ENCODE measurements around the gene ISCA2. TPM values are rescaled to one million over a fixed set of nuclear protein-coding genes. Genes with fewer than 3 reads are reported as not detected.

The ISCA2 gene
- total RNA-seq, 3 donors from 2014 or later (not counting 1 experiment from before 2014, with no cell fraction given): 12.0 to 18.2 (median 15.3) TPM

DNA sequence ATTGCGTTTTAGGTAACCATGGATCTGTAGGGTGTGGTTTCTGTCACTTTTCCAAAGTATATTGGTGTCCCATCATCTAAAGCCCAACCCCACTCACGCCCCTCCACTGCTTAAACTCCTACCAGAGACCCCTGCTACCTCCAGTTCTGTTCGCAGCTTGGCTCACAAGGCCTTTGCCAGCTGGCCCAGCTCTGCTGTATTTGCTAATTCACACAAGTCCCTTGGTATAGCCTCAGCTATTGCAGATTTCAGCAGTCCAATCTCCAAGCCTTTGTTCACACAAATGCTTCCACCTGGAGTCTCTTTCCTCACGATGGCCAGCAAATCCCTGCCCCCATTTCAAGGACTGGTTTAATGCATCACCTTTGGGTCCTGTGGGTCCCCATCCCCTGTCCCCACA is 24.2 kb downstream of the ISCA2 start:
- intact Hi-C loops (cut with micrococcal nuclease): no loop called here
- Histone ChIP-seq H3K4me3 (ENCODE audit: low read length) (no peak overlapping the region), H3K27ac (ENCODE audit: low read length) (no peak overlapping the region), H3K27me3 (ENCODE audit: control insufficient read depth, insufficient read depth, low read length) (no peaks in the 10 kb centered on the region), H3K36me3 (ENCODE audit: control insufficient read depth, insufficient read depth, low read length) (no peaks in the 10 kb centered on the region), H3K9me3 (ENCODE audit: control insufficient read depth, insufficient read depth, low read length) (no peaks in the 10 kb centered on the region), H3K4me1 (ENCODE audit: control insufficient read depth, insufficient read depth, low read length) (peaks cover 9% of the 10 kb centered on the region)
- H3K27ac Mint-ChIP-seq: no peak overlapping the region
- no peak for DNase-seq
- no peaks in the 10 kb centered on the region for H3K9me3 Mint-ChIP-seq
- TF ChIP-seq, protein P1, sequence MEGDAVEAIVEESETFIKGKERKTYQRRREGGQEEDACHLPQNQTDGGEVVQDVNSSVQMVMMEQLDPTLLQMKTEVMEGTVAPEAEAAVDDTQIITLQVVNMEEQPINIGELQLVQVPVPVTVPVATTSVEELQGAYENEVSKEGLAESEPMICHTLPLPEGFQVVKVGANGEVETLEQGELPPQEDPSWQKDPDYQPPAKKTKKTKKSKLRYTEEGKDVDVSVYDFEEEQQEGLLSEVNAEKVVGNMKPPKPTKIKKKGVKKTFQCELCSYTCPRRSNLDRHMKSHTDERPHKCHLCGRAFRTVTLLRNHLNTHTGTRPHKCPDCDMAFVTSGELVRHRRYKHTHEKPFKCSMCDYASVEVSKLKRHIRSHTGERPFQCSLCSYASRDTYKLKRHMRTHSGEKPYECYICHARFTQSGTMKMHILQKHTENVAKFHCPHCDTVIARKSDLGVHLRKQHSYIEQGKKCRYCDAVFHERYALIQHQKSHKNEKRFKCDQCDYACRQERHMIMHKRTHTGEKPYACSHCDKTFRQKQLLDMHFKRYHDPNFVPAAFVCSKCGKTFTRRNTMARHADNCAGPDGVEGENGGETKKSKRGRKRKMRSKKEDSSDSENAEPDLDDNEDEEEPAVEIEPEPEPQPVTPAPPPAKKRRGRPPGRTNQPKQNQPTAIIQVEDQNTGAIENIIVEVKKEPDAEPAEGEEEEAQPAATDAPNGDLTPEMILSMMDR (IDR thresholded peaks at IDR 0.05): no peak
- WGBS (ENCODE audit: insufficient coverage): 85% methylated on average over 4 of the region's 4 CpGs
- ATAC-seq: no peak
- H3K27me3 Mint-ChIP-seq (ENCODE audit: low read depth in 2 of 2): peaks cover 0 to 9% of the 10 kb centered on the region in 2 donors
- peaks cover 0 to 4% of the 10 kb centered on the region in 2 donors for H3K4me1 Mint-ChIP-seq
- H3K4me3 Mint-ChIP-seq: no peak overlapping the region
- no peaks in the 10 kb centered on the region for H3K36me3 Mint-ChIP-seq

DNA sequence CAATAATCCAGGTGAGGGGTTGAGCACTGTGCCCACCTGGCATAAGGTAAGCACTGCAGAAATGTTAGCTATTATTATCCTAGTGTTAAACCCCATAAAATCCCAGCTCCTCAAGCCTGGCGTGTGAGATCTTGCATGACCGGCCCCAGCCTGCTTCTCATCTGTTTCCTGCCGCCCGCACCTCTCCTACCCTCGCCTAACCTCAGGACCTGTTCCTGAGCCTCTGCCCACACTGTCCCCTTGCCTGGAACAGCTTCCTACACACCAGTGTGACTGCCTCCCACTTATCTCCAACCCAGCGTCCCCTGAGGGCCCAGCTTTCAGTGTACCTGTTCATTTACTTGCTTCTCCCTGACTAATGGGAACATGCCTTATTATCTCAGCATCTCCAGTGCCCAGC is 24.7 kb downstream of the ISCA2 start:
- peaks cover 0 to 9% of the 10 kb centered on the region in 2 donors for H3K27me3 Mint-ChIP-seq (ENCODE audit: low read depth in 2 of 2)
- no peak overlapping the region for H3K27ac Mint-ChIP-seq
- H3K4me1 ChIP-seq (ENCODE audit: control insufficient read depth, insufficient read depth, low read length): peaks cover 9% of the 10 kb centered on the region
- no peak overlapping the region for H3K4me3 ChIP-seq (ENCODE audit: low read length)
- no peaks in the 10 kb centered on the region for H3K9me3 ChIP-seq (ENCODE audit: control insufficient read depth, insufficient read depth, low read length)
- TF ChIP-seq, protein P1 (IDR thresholded peaks at IDR 0.05): no peak
- H3K4me1 Mint-ChIP-seq: peaks cover 0 to 4% of the 10 kb centered on the region in 2 donors
- H3K36me3 ChIP-seq (ENCODE audit: control insufficient read depth, insufficient read depth, low read length): no peaks in the 10 kb centered on the region
- DNase-seq (no peak), ATAC-seq (no peak)
- intact Hi-C loops (cut with micrococcal nuclease): no loop called here
- no peaks in the 10 kb centered on the region for H3K27me3 ChIP-seq (ENCODE audit: control insufficient read depth, insufficient read depth, low read length)
- no peaks in the 10 kb centered on the region for H3K36me3 Mint-ChIP-seq
- H3K9me3 Mint-ChIP-seq: no peaks in the 10 kb centered on the region
- no peak overlapping the region for H3K4me3 Mint-ChIP-seq
- H3K27ac ChIP-seq (ENCODE audit: low read length): no peak overlapping the region
- 52% methylated on average over 6 of the region's 6 CpGs for WGBS (ENCODE audit: insufficient coverage)

DNA sequence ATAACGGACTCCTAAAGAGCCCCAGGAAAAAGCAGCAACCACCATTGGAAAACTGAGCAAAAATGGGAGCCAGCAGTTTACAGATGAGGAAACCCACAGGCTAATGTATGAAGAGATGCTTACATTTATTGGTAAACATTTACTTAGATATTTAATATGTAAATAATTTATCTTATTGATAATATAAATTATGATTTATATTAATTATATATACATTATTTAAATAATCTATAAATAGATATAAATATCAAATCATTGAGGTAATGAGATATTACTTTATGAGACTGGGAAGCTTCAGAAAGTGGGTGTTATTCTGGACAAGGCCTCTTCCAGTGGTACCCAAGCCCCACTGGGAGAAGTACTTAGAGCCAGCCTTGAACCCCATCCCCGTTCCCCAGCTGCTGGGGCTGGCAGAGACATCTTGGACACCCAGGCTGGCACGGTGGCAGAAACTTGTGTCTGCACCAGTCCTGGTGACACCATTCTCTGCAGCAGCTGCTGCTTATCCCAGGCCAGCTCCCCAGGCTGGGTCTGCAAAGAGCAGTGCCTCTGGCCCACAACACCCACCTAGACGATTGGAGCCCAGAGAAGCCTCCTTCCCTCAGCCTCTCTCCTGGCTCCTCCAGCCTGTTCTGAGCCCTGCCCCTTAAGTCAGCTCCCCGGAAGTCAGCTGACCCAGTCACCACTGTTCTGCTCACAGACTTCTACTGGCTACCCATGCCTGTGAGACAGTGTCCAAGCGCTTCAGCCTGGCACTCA is 25.9 kb downstream of the ISCA2 start:
- no peaks in the 10 kb centered on the region for H3K9me3 Mint-ChIP-seq
- Histone ChIP-seq H3K4me3 (ENCODE audit: low read length) (no peak overlapping the region), H3K4me1 (ENCODE audit: control insufficient read depth, insufficient read depth, low read length) (peaks cover 5% of the 10 kb centered on the region), H3K27ac (ENCODE audit: low read length) (no peak overlapping the region), H3K9me3 (ENCODE audit: control insufficient read depth, insufficient read depth, low read length) (no peaks in the 10 kb centered on the region), H3K27me3 (ENCODE audit: control insufficient read depth, insufficient read depth, low read length) (no peaks in the 10 kb centered on the region), H3K36me3 (ENCODE audit: control insufficient read depth, insufficient read depth, low read length) (no peaks in the 10 kb centered on the region)
- WGBS (ENCODE audit: insufficient coverage): 87% methylated on average over 6 of the region's 6 CpGs
- H3K27me3 Mint-ChIP-seq (ENCODE audit: low read depth in 2 of 2): peaks cover 0 to 9% of the 10 kb centered on the region in 2 donors
- intact Hi-C loops (cut with micrococcal nuclease): no loop called here
- no peak for ATAC-seq
- no peaks in the 10 kb centered on the region for H3K36me3 Mint-ChIP-seq
- H3K4me3 Mint-ChIP-seq: no peak overlapping the region
- no peak for DNase-seq
- H3K4me1 Mint-ChIP-seq: peaks cover 0 to 2% of the 10 kb centered on the region in 2 donors
- TF ChIP-seq, protein P1 (IDR thresholded peaks at IDR 0.05): no peak
- no peak overlapping the region for H3K27ac Mint-ChIP-seq

DNA sequence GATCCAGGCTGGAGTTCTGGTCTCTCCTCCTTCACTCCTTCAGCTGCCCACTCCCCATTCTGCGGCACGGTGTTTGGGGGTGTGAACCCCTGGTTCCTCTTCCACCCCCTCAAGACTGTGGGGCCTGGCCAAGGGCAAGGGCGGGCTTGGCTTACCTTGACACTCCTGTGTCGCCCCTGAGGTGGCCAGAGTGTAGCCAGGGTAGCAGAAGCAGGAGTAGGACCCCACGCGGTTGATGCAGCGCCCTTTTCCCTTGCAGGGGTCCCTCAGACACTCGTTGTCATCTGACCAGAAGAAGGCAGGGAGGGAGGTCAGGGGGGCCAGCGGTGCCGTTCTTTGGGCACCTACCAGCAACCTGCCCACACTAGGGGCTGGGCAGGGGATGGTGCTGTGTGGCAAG is 28.2 kb downstream of the ISCA2 start:
- Mint-ChIP-seq H3K27ac (no peak overlapping the region), H3K4me3 (no peak overlapping the region), H3K36me3 (no peaks in the 10 kb centered on the region), H3K4me1 (peaks cover 0 to 8% of the 10 kb centered on the region in 2 donors), H3K27me3 (ENCODE audit: low read depth in 2 of 2) (peaks cover 6 to 22% of the 10 kb centered on the region in 2 donors), H3K9me3 (no peaks in the 10 kb centered on the region)
- 86% methylated on average over 10 of the region's 10 CpGs for WGBS (ENCODE audit: insufficient coverage)
- no peak overlapping the region for H3K27ac ChIP-seq (ENCODE audit: low read length)
- DNase-seq (no peak), ATAC-seq (no peak)
- no peaks in the 10 kb centered on the region for H3K4me1 ChIP-seq (ENCODE audit: control insufficient read depth, insufficient read depth, low read length)
- intact Hi-C loops (cut with micrococcal nuclease): no loop called here
- TF ChIP-seq, protein P1 (IDR thresholded peaks at IDR 0.05): no peak
- H3K36me3 ChIP-seq (ENCODE audit: control insufficient read depth, insufficient read depth, low read length): no peaks in the 10 kb centered on the region
- no peak overlapping the region for H3K4me3 ChIP-seq (ENCODE audit: low read length)
- H3K27me3 ChIP-seq (ENCODE audit: control insufficient read depth, insufficient read depth, low read length): no peaks in the 10 kb centered on the region
- H3K9me3 ChIP-seq (ENCODE audit: control insufficient read depth, insufficient read depth, low read length): no peaks in the 10 kb centered on the region
